ENCODE data around the gene AMD1.
A peak's percentile ranks its signal among the peaks of the same experiment; 100 is the strongest.

Gene AMD1

DNA sequence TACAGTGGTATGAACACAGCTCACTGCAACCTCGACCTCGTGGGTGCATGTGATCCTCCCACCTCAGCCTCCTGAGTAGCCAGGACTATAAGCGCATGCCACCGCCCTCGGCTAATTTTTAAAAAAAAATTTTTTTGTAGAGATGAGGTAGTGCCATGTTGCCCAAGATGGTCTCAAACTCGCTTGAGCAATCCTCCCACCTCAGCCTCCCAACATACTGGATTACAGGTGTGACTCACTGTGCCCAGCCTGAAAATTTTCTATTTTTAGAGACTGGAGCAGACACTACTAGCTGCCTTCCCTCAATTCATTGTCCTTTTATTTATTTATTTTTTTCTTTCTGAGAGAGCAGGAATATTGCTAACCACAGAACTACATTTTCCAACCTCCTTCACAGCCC, 63.6 kb downstream of the AMD1 start:
- DNase-seq (ENCODE audit: low read depth), result no peak

DNA sequence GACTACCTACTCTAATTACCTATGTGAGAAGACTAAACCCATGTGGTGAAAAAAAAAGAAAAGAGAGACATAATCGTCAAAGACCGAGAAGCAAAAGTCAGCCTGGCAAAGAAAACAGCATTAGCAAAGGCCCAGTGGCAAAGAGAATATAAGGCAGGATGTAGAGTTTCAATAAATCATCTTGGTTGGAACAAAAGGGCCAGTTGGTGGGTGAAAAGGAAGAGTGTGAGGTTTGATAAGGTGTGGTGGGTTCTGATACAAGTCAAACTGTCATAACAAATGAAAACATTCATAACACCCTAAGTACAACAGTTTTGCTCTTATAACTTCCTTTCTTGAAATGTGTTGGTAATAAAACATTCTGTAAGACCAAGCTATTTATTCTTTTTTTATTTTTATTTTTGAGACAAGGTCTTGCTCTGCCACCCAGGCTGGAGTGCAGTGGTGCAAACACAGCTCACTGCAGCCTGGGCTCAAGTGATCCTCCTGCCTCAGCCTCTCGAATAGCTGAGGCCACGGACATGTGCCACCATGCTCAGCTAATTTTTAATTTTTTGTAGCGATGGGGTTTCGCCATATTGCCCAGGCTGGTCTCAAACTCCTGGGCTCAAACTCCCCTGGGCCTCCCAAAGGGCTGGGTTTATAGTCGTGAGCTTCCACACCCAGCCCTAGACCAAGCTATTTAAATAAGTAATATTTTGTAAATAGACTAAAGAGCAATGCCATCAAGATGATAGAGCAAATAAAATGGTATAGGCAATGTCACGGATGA, 65.0 kb downstream of the AMD1 start:
- DNase-seq (ENCODE audit: low read depth), result no peak

DNA sequence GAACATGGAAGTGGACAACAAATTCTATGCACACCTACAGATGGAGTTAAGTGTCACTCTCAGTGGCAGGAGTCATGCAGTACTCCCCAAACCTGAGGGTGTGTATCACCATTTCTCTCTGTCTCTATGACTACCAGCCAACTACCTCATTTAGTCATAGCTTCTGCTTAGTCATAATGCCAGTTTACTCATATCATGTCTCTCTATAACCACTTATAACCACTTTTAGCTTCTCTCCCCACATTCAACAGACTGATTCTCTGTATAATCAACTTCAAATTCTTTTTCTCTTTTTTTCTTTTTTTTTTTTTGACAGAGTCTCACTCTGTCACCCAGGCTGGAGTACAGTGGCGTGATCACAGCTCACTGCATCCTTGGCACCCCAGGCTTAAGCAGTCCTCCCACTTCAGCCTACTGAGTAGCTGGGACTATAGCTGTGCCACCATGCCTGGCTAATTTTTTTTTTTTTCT, 70.1 kb downstream of the AMD1 start:
- peak; percentile 87 for DNase-seq (ENCODE audit: low read depth)
